OCI-LY1 (cell line): ENCODE measurements around the gene IL1RN.

Experiments
- CTCF ChIP-seq: fragments of 200-600 bp; sonication (generic), shearing (Covaris generic); IDR thresholded peaks from 2 replicates; pipeline ENCODE4 v1.5.1; 2017; ENCODE audit warnings: mild to moderate bottlenecking, antibody characterized with exemption, low read length, moderate library complexity, mixed read lengths
- EZH2 ChIP-seq: fragments of 200-600 bp; sonication (generic), shearing (Covaris generic); IDR thresholded peaks from 2 replicates; pipeline ENCODE4 v1.8.0; 2017; ENCODE audit warnings: borderline replicate concordance, mixed run types, mild to moderate bottlenecking, antibody characterized with exemption, low read length, moderate library complexity, mixed read lengths

- TF ChIP-seq CTCF (no peak), EZH2 (no peak)
Observed at GRCh38 chr2:113175736-113176695, 48.6 kb downstream of the IL1RN start.
